Measurements from ENCODE around the gene ACCS.

The ACCS gene

GRCh38 chr11:44028816-44029506 is 37.1 kb upstream of the ACCS start:
- TF ChIP-seq TAF1 (IDR thresholded peaks at IDR 0.05; ENCODE audit: borderline replicate concordance, insufficient read depth, low read length), result no peak
- no peak for TF ChIP-seq SIN3A (IDR thresholded peaks at IDR 0.05; ENCODE audit: borderline replicate concordance, insufficient read depth, low read length)
- TF ChIP-seq, protein P1, sequence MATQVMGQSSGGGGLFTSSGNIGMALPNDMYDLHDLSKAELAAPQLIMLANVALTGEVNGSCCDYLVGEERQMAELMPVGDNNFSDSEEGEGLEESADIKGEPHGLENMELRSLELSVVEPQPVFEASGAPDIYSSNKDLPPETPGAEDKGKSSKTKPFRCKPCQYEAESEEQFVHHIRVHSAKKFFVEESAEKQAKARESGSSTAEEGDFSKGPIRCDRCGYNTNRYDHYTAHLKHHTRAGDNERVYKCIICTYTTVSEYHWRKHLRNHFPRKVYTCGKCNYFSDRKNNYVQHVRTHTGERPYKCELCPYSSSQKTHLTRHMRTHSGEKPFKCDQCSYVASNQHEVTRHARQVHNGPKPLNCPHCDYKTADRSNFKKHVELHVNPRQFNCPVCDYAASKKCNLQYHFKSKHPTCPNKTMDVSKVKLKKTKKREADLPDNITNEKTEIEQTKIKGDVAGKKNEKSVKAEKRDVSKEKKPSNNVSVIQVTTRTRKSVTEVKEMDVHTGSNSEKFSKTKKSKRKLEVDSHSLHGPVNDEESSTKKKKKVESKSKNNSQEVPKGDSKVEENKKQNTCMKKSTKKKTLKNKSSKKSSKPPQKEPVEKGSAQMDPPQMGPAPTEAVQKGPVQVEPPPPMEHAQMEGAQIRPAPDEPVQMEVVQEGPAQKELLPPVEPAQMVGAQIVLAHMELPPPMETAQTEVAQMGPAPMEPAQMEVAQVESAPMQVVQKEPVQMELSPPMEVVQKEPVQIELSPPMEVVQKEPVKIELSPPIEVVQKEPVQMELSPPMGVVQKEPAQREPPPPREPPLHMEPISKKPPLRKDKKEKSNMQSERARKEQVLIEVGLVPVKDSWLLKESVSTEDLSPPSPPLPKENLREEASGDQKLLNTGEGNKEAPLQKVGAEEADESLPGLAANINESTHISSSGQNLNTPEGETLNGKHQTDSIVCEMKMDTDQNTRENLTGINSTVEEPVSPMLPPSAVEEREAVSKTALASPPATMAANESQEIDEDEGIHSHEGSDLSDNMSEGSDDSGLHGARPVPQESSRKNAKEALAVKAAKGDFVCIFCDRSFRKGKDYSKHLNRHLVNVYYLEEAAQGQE (IDR thresholded peaks at IDR 0.05; ENCODE audit: insufficient read depth in 1 of 2, low read depth in 2 of 2, low read length in 2 of 2), result no peak
- no peak for TF ChIP-seq FOXP2 (optimal IDR thresholded peaks at IDR 0.05; ENCODE audit: borderline replicate concordance, extremely low read depth, extremely low read length, insufficient read depth)
- no peak for TF ChIP-seq POLR2AphosphoS5 (IDR thresholded peaks at IDR 0.05; ENCODE audit: low read depth, low read length)

- TF ChIP-seq TAF1 (IDR thresholded peaks at IDR 0.05; ENCODE audit: borderline replicate concordance, insufficient read depth, low read length) (no peak), SIN3A (IDR thresholded peaks at IDR 0.05; ENCODE audit: borderline replicate concordance, insufficient read depth, low read length) (no peak), FOXP2 (optimal IDR thresholded peaks at IDR 0.05; ENCODE audit: borderline replicate concordance, extremely low read depth, extremely low read length, insufficient read depth) (no peak), POLR2AphosphoS5 (IDR thresholded peaks at IDR 0.05; ENCODE audit: low read depth, low read length) (no peak)
- TF ChIP-seq, protein P1 (IDR thresholded peaks at IDR 0.05; ENCODE audit: insufficient read depth in 1 of 2, low read depth in 2 of 2, low read length in 2 of 2), result no peak
Observed at GRCh38 chr11:44029507-44029845, 36.6 kb upstream of the ACCS start.

DNA sequence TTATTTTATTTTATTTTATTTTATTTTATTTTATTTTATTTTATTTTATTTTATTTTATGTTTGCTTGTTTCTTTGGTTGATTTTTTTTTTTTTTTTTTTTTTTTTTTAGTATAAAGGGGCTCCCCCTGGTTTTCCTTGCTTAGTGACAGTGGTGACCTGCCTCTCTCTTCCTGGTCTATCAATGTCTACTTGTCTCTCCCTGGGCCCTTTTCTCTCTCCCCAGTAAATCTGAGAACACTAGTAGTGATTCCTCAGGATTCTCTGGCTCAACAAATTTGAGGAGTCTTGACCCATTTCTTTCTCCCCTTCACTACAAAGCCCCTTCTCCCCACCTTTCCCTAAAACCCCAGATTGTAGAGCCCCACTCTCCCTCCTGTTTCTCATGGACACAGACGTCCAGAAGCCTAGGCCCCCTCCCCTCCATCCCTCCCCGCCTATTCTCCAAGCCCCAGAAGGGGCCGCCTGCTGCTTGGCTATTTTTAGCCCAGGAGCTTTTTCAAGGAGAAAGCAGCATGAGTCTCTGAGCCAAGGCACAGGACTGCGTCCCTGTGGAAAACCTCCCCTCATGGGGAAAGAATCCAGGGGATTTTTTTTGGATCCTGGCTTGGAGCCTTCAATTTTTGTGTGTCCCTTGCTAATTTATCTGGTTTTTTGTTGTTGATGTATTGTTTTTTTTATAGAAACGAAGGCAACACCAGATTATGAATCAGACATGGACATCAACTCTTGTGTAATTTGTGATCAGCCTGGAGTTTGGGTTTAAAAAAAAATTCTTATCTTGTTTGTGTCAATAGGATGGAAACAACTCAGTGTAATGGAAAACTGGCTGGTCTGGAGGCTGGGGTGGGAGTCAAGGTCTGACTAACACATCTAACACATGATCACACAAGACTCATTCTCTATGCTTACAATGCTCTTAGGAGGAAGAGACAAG is 35.8 kb upstream of the ACCS start:
- TF ChIP-seq SIN3A (IDR thresholded peaks at IDR 0.05; ENCODE audit: borderline replicate concordance, insufficient read depth, low read length) (no peak), TAF1 (IDR thresholded peaks at IDR 0.05; ENCODE audit: borderline replicate concordance, insufficient read depth, low read length) (no peak), FOXP2 (optimal IDR thresholded peaks at IDR 0.05; ENCODE audit: borderline replicate concordance, extremely low read depth, extremely low read length, insufficient read depth) (no peak), POLR2AphosphoS5 (IDR thresholded peaks at IDR 0.05; ENCODE audit: low read depth, low read length) (no peak)
- TF ChIP-seq, protein P1 (IDR thresholded peaks at IDR 0.05; ENCODE audit: insufficient read depth in 1 of 2, low read depth in 2 of 2, low read length in 2 of 2), result no peak

DNA sequence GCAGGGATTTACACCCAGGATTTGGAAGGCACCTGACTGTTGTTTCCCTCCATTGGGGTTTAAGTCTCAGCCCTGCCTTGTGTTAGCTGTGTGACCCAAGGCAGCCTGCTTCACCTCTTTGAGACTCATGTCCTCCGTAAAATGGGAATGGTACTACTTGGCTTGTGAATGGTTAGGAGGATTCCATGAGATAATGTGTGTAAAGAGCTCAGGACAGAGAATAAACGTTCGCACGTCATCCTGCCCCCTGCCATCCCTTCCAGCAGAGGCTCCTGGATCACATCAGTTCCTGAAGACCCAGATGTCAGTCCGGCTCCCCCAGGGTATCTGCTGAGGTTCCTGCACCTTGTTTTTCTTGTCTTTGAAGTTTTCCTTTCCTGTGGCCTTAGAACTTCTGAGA is 35.1 kb upstream of the ACCS start:
- TF ChIP-seq FOXP2 (optimal IDR thresholded peaks at IDR 0.05; ENCODE audit: borderline replicate concordance, extremely low read depth, extremely low read length, insufficient read depth) (no peak), SIN3A (IDR thresholded peaks at IDR 0.05; ENCODE audit: borderline replicate concordance, insufficient read depth, low read length) (no peak), POLR2AphosphoS5 (IDR thresholded peaks at IDR 0.05; ENCODE audit: low read depth, low read length) (no peak), TAF1 (IDR thresholded peaks at IDR 0.05; ENCODE audit: borderline replicate concordance, insufficient read depth, low read length) (no peak)
- TF ChIP-seq, protein P1 (IDR thresholded peaks at IDR 0.05; ENCODE audit: insufficient read depth in 1 of 2, low read depth in 2 of 2, low read length in 2 of 2), result no peak
